Neural cell (in vitro differentiated cells): ENCODE measurements around the gene KIF1B. TPM values are rescaled to one million over a fixed set of nuclear protein-coding genes. Genes with fewer than 3 reads are reported as not detected.

Experiments used
- H2AFZ ChIP-seq: fragments of 200-600, 300-800 bp; sonication (generic), shearing (Covaris generic); 2 replicates; pipeline ENCODE4 v1.6.0; 2014; ENCODE audit warnings: low read depth, mild to moderate bottlenecking, antibody characterized with exemption, low read length, moderate library complexity
- H3F3A ChIP-seq: fragments of 200-600 bp; shearing (Covaris generic); 2 replicates; pipeline ENCODE4 v1.6.1; 2016; ENCODE audit warnings: mild to moderate bottlenecking, moderate library complexity, mixed read lengths, antibody characterized with exemption, low read length; ENCODE audit not compliant: insufficient read depth, poor library complexity, severe bottlenecking
- H3K27ac ChIP-seq: fragments of 200-600, 300-800 bp; sonication (generic), shearing (Covaris generic); 2 replicates; pipeline ENCODE4 v1.5.1; 2014; ENCODE audit warnings: mild to moderate bottlenecking, low read length, moderate library complexity
- H3K27me3 ChIP-seq: fragments of 300-800, 200-600 bp; sonication (generic), shearing (Covaris generic); 2 replicates; pipeline ENCODE4 v1.6.0; 2014; ENCODE audit warnings: mild to moderate bottlenecking, low read depth, low read length, moderate library complexity; ENCODE audit not compliant: insufficient read depth
- H3K36me3 ChIP-seq: fragments of 300-800, 200-600 bp; sonication (generic), shearing (Covaris generic); 2 replicates; pipeline ENCODE4 v1.5.1; 2014; ENCODE audit warnings: mild to moderate bottlenecking, antibody characterized with exemption, low read length, moderate library complexity; ENCODE audit not compliant: insufficient read depth
- H3K4me2 ChIP-seq: fragments of 300-800, 200-600 bp; sonication (generic), shearing (Covaris generic); 2 replicates; pipeline ENCODE4 v1.6.0; 2014; ENCODE audit warnings: mild to moderate bottlenecking, low read length
- H3K4me3 ChIP-seq: fragments of 300-800, 200-600 bp; sonication (generic), shearing (Covaris generic); 2 replicates; pipeline ENCODE4 v1.5.1; 2014; ENCODE audit warnings: mild to moderate bottlenecking, low read length, moderate library complexity
- H3K79me2 ChIP-seq: fragments of 200-600 bp; shearing (Covaris generic); replicated peaks from 2 replicates; pipeline ENCODE4 v1.6.0; 2014; ENCODE audit warnings: mild to moderate bottlenecking, low read length, moderate library complexity; ENCODE audit not compliant: insufficient read depth
- H3K9ac ChIP-seq: fragments of 300-800, 200-600 bp; sonication (generic), shearing (Covaris generic); 2 replicates; pipeline ENCODE4 v1.6.1; 2016; ENCODE audit warnings: mild to moderate bottlenecking, low read length, mixed read lengths
- H3K9me2 ChIP-seq: fragments of 200-600 bp; shearing (Covaris generic); 2 replicates; pipeline ENCODE4 v1.6.1; 2016; ENCODE audit warnings: mild to moderate bottlenecking, low read length, mixed read lengths; ENCODE audit not compliant: insufficient read depth
- H3K9me3 ChIP-seq: fragments of 200-600, 300-800 bp; sonication (generic), shearing (Covaris generic); 2 replicates; pipeline ENCODE4 v1.6.1; 2016; ENCODE audit warnings: mild to moderate bottlenecking, mixed run types, low read length, moderate library complexity, mixed read lengths
- H4K20me1 ChIP-seq: fragments of 200-600 bp; shearing (Covaris generic); 2 replicates; pipeline ENCODE4 v1.6.1; 2016; ENCODE audit warnings: mild to moderate bottlenecking, mixed run types; ENCODE audit not compliant: insufficient read depth
- CTCF ChIP-seq: fragments of 450-650 bp; IDR thresholded peaks from 2 replicates; pipeline ENCODE4 v1.5.1; 2014; ENCODE audit warnings: antibody characterized with exemption, mild to moderate bottlenecking, moderate library complexity; ENCODE audit not compliant: poor library complexity, severe bottlenecking
- EP300 ChIP-seq: fragments of 450-650 bp; conservative IDR thresholded peaks from 2 replicates; pipeline ENCODE4 v1.6.1; 2014; ENCODE audit warnings: antibody characterized with exemption, mild to moderate bottlenecking, moderate library complexity; ENCODE audit not compliant: poor library complexity, severe bottlenecking
- EZH2 ChIP-seq: fragments of 200-600, 300-800 bp; shearing (Covaris generic), sonication (generic); IDR thresholded peaks from 2 replicates; pipeline ENCODE4 v1.6.1; 2014; ENCODE audit warnings: antibody characterized with exemption, low read length, borderline replicate concordance, mild to moderate bottlenecking; ENCODE audit not compliant: insufficient read depth, poor library complexity, severe bottlenecking
- MXI1 ChIP-seq: fragments of 450-650 bp; conservative IDR thresholded peaks from 2 replicates; pipeline ENCODE4 v1.6.1; 2014; ENCODE audit warnings: antibody characterized with exemption, mild to moderate bottlenecking; ENCODE audit not compliant: poor library complexity, severe bottlenecking
- POLR2AphosphoS5 ChIP-seq: IDR thresholded peaks from 2 replicates; pipeline ENCODE4 v1.6.1; 2012
- RAD21 ChIP-seq: fragments of 450-650 bp; conservative IDR thresholded peaks from 2 replicates; pipeline ENCODE4 v1.6.1; 2014; ENCODE audit warnings: antibody characterized with exemption, mild to moderate bottlenecking, moderate library complexity
- REST ChIP-seq: IDR thresholded peaks from 2 replicates; pipeline ENCODE4 v1.6.1; 2012; ENCODE audit warnings: borderline replicate concordance
- SMC3 ChIP-seq: fragments of 450-650 bp; conservative IDR thresholded peaks from 2 replicates; pipeline ENCODE4 v1.6.1; 2014; ENCODE audit warnings: antibody characterized with exemption, mild to moderate bottlenecking, moderate library complexity; ENCODE audit not compliant: poor library complexity
- TAF1 ChIP-seq: IDR thresholded peaks from 2 replicates; pipeline ENCODE4 v1.6.1; 2012; ENCODE audit warnings: low read depth
- polyA plus RNA-seq: library from polyadenylated mRNA; depleted of rRNA; stranded (reverse); fragments of >200 nt; gene quantifications from 2 replicates; pipeline ENCODE4 v1.2.3, GENCODE V29; 2014

The KIF1B gene
- polyA plus RNA-seq, 1 donor from 2014 or later = 76.4 TPM

- Histone ChIP-seq H3K9me3 (no peaks in the 10 kb centered on the region), H3K9me2 (no peaks in the 10 kb centered on the region), H3K4me2 (no peak overlapping the region), H3F3A (no peaks in the 10 kb centered on the region), H3K9ac (no peak overlapping the region), H3K27ac (no peak overlapping the region), H3K27me3 (no peaks in the 10 kb centered on the region), H3K36me3 (no peaks in the 10 kb centered on the region), H2AFZ (no peak overlapping the region), H3K79me2 (no peaks in the 10 kb centered on the region), H4K20me1 (no peaks in the 10 kb centered on the region), H3K4me3 (no peak overlapping the region)
- no peak for TF ChIP-seq CTCF
- no peak for TF ChIP-seq REST
- no peak for TF ChIP-seq SMC3
- TF ChIP-seq MXI1 = no peak
- no peak for TF ChIP-seq POLR2AphosphoS5
- TF ChIP-seq TAF1 = no peak
- no peak for TF ChIP-seq EP300
- TF ChIP-seq EZH2 = no peak
- TF ChIP-seq RAD21 = no peak
Observed at GRCh38 chr1:10419351-10419750, 209.0 kb downstream of the KIF1B start.

- H3K36me3 ChIP-seq = no peaks in the 10 kb centered on the region
- H3K79me2 ChIP-seq = no peaks in the 10 kb centered on the region
Observed at GRCh38 chr1:10421637-10422036, 211.3 kb downstream of the KIF1B start.

More at GRCh38 chr1:10421637-10422036, 211.3 kb downstream of the KIF1B start:
- Histone ChIP-seq H3K27me3 (no peaks in the 10 kb centered on the region), H3K9me2 (no peaks in the 10 kb centered on the region), H3F3A (no peaks in the 10 kb centered on the region), H3K9ac (no peak overlapping the region), H3K4me2 (no peak overlapping the region), H4K20me1 (no peaks in the 10 kb centered on the region), H3K27ac (no peak overlapping the region), H3K4me3 (no peak overlapping the region), H3K9me3 (no peaks in the 10 kb centered on the region), H2AFZ (no peak overlapping the region)
- TF ChIP-seq POLR2AphosphoS5 (no peak), CTCF (no peak), TAF1 (no peak), REST (no peak), EP300 (no peak), SMC3 (no peak), MXI1 (no peak), RAD21 (no peak), EZH2 (no peak)
